Pancreas (tissue), 10 donors: ENCODE results near the gene AUTS2. TPM values are rescaled to one million over a fixed set of nuclear protein-coding genes. Genes with fewer than 3 reads are reported as not detected.

Source experiments
- ATAC-seq, 4 donors: fragments of 200-7000 bp; cut with Tn5 transposase; one replicate each; pipeline versions ENCODE4 v1.8.0 to v1.9.1; 2020; ENCODE audit warnings: mild to moderate bottlenecking in 4 of 4, moderate library complexity in 4 of 4
- DNase-seq, 6 donors: peaks; one replicate each; pipeline ENCODE4 v3.0.0-alpha.2; 2020
- FAIRE-seq: peaks from 2 replicates; lab custom pipeline; 2012; peaks lifted over from hg19 to GRCh38; lab: Jason Lieb, UNC
- H3K27ac ChIP-seq, 4 donors: fragments of 200-600 bp; sonication (generic); 1 replicate in 3 of 4; 2 replicates in 1 of 4; pipeline versions ENCODE4 v1.5.0 to v1.8.0; 2020
- H3K27me3 ChIP-seq, 4 donors: fragments of 200-600 bp; one replicate each; pipeline ENCODE4 v1.8.0; 2021
- H3K36me3 ChIP-seq, 3 donors: fragments of 200-600 bp; sonication (generic) in 1 of 3; one replicate each; pipeline versions ENCODE4 v1.5.0 to v1.8.0; 2020 to 2021
- H3K4me1 ChIP-seq, 3 donors: fragments of 200-600 bp; one replicate each; pipeline ENCODE4 v1.8.0; 2021
- H3K4me3 ChIP-seq, 4 donors: fragments of 200-600 bp; sonication (generic) in 2 of 4; one replicate each; pipeline versions ENCODE4 v1.5.0 to v1.8.0; 2020 to 2021
- H3K9me3 ChIP-seq, 4 donors: fragments of 200-600 bp; one replicate each; pipeline ENCODE4 v1.8.0; 2021
- CTCF ChIP-seq, 4 donors: fragments of 200-600 bp; sonication (generic) in 3 of 4; IDR thresholded peaks; one replicate each; pipeline versions ENCODE4 v1.5.0 to v1.8.0; 2021; ENCODE audit warnings: antibody characterized with exemption in 4 of 4
- WGBS, 2 donors: extraction: QIAGEN DNeasy Blood & Tissue Kit; methylation state at CpG; one replicate each; pipeline ENCODE4 v1.1.7; 2013; 5-methylcytosine and 5-hydroxymethylcytosine counted together
- intact Hi-C, 3 donors: fragments of 100-400 bp; cut with DNase I; formaldehyde crosslinking; loops; one replicate each; pipeline versions ENCODE4 v1.11.1 to v1.14.2; 2022
- polyA plus RNA-seq, 2 donors: library from polyadenylated mRNA; stranded (reverse); fragments of 200-250 nt; gene quantifications; one replicate each; pipeline ENCODE4 v1.2.3, GENCODE V29; 2013
- total RNA-seq, 6 donors: library from RNA; stranded (reverse); fragmentation: NEBNext Ultra II Directional in 4 of 6; extraction: Animal tissue kit (Norgen Biotek cat#: 25700) in 4 of 6; gene quantifications; one replicate each; pipeline versions ENCODE4 v1.2.1 to v1.2.4, GENCODE V29; 2021 to 2023
- donor health status: healthy with polysubstance abuse.
- donor health status: DM: no; HTN: no; CAD: no; lungs with moderate emphysema.
- donor health status: DM: no; HTN: no; CAD: no.
- donor health status: control.
- donor health status: control.
- donor health status: Bipolar disorder and iron deficiency.
- donor health status: DM: yes; HTN: yes; CAD: no.
- donor health status: DM: no; HTN: no; CAD: no.
- donor health status: DM: no; HTN: no; CAD: no.
- donor health status: DM: yes; HTN: yes; CAD: no.

The AUTS2 gene
- total and polyA plus RNA-seq, 8 donors: 5.8 to 16.8 (median 9.9) TPM

GRCh38 chr7:69622960-69623359 lies 24.7 kb downstream of the AUTS2 start:
- Histone ChIP-seq H3K4me1 (no peaks in the 10 kb centered on the region), H3K4me3 (no peak overlapping the region), H3K9me3 (no peaks in the 10 kb centered on the region), H3K27ac (no peak overlapping the region), H3K36me3 (no peaks in the 10 kb centered on the region), H3K27me3 (no peaks in the 10 kb centered on the region)
- intact Hi-C loops: no loop called here
- DNase-seq (peak in 1 of 6 donors; percentile 10), FAIRE-seq (no peak), ATAC-seq (peak in 3 of 4 donors; percentile 30 to 78 (median 67))
- TF ChIP-seq CTCF (IDR thresholded peaks at IDR 0.05): no peak
- WGBS, 2 donors: 43 to 45% methylated on average over 3 of the region's 3 CpGs

GRCh38 chr7:69624435-69625230 lies 26.4 kb downstream of the AUTS2 start:
- FAIRE-seq: no peak

GRCh38 chr7:69625238-69625637 lies 27.0 kb downstream of the AUTS2 start:
- Histone ChIP-seq H3K4me1 (no peaks in the 10 kb centered on the region), H3K27ac (no peak overlapping the region), H3K36me3 (no peaks in the 10 kb centered on the region), H3K9me3 (no peaks in the 10 kb centered on the region), H3K27me3 (no peaks in the 10 kb centered on the region), H3K4me3 (no peak overlapping the region)
- DNase-seq: no peak
- no peak for FAIRE-seq
- 86 to 89% methylated on average over 6 of the region's 6 CpGs for WGBS, 2 donors
- no peak for ATAC-seq
- intact Hi-C loops: no loop called here
- TF ChIP-seq CTCF (IDR thresholded peaks at IDR 0.05): no peak

More at GRCh38 chr7:69624435-69625230, 26.4 kb downstream of the AUTS2 start:
- WGBS, 2 donors: 62 to 70% methylated on average over 8 of the region's 8 CpGs
- intact Hi-C loops: no loop called here
- no peak for DNase-seq
- ATAC-seq: no peak
- no peaks in the 10 kb centered on the region for H3K36me3 ChIP-seq
- H3K4me1 ChIP-seq: no peaks in the 10 kb centered on the region
- H3K27ac ChIP-seq: no peak overlapping the region
- no peak overlapping the region for H3K4me3 ChIP-seq
- no peaks in the 10 kb centered on the region for H3K9me3 ChIP-seq
- no peaks in the 10 kb centered on the region for H3K27me3 ChIP-seq
- no peak for TF ChIP-seq CTCF (IDR thresholded peaks at IDR 0.05)

GRCh38 chr7:69625798-69626197 lies 27.5 kb downstream of the AUTS2 start:
- FAIRE-seq: no peak
- no peak for DNase-seq

More at GRCh38 chr7:69625798-69626197, 27.5 kb downstream of the AUTS2 start:
- ATAC-seq: no peak
- H3K27ac ChIP-seq: no peak overlapping the region
- intact Hi-C loops: no loop called here
- no peak for TF ChIP-seq CTCF (IDR thresholded peaks at IDR 0.05)
- H3K27me3 ChIP-seq: no peaks in the 10 kb centered on the region
- no peaks in the 10 kb centered on the region for H3K9me3 ChIP-seq
- no peaks in the 10 kb centered on the region for H3K36me3 ChIP-seq
- no peaks in the 10 kb centered on the region for H3K4me1 ChIP-seq
- no peak overlapping the region for H3K4me3 ChIP-seq
- 66 to 79% methylated on average over 2 of the region's 2 CpGs for WGBS, 2 donors
